Thyroid gland (tissue), 4 donors: ENCODE data around the gene ARRDC1. TPM values are rescaled to one million over a fixed set of nuclear protein-coding genes. Genes with fewer than 3 reads are reported as not detected.

Experiments
- DNase-seq, 2 donors: peaks; one replicate each; pipeline ENCODE4 v3.0.0-alpha.2; 2019
- H3K27ac ChIP-seq, 3 donors: fragments of 200-600 bp; sonication (generic); 1 replicate in 2 of 3; 2 replicates in 1 of 3; pipeline ENCODE4 v1.5.1; 2016 to 2019; ENCODE audit warnings: mild to moderate bottlenecking in 1 of 3, moderate library complexity in 1 of 3
- H3K27me3 ChIP-seq: fragments of 200-600 bp; sonication (generic); one replicate; pipeline ENCODE4 v1.5.1; 2019
- H3K36me3 ChIP-seq, 2 donors: fragments of 200-600 bp; sonication (generic); one replicate each; pipeline ENCODE4 v1.5.1; 2016 to 2019
- H3K4me1 ChIP-seq, 2 donors: fragments of 200-600 bp; sonication (generic); one replicate each; pipeline ENCODE4 v1.5.1; 2017 to 2019
- H3K4me3 ChIP-seq, 3 donors: fragments of 200-600 bp; sonication (generic); replicated peaks in 1 of 3; 1 replicate in 2 of 3; 2 replicates in 1 of 3; pipeline ENCODE4 v1.5.1; 2016; ENCODE audit warnings: mild to moderate bottlenecking in 1 of 3
- H3K9me3 ChIP-seq: fragments of 200-600 bp; sonication (generic); one replicate; pipeline ENCODE4 v1.5.1; 2017
- POLR2A ChIP-seq, 2 donors: fragments of 450-650 bp; IDR thresholded peaks; one replicate each; pipeline ENCODE4 v1.6.1; 2017; ENCODE audit warnings: antibody characterized with exemption in 2 of 2, mild to moderate bottlenecking in 2 of 2, moderate library complexity in 1 of 2
- WGBS, 2 donors: methylation state at CpG; one replicate each; pipeline ENCODE4 v1.1.5; 2017; 5-methylcytosine and 5-hydroxymethylcytosine counted together
- intact Hi-C: fragments of 100-400 bp; cut with DNase I; formaldehyde crosslinking; loops from one replicate; pipeline ENCODE4 v1.15.1; 2023
- total RNA-seq, 4 donors: library from RNA; depleted of rRNA; stranded (reverse); fragments of >200 nt; gene quantifications; one replicate each; pipeline ENCODE4 v1.2.3, GENCODE V29; 2016
- TF ChIP-seq, protein P1 (sequence below), 6 experiments: fragments of 200-600 bp in 3 of 6; fragments of 450-650 bp in 3 of 6; sonication (generic) in 3 of 6; IDR thresholded peaks; one replicate each; pipeline ENCODE4 v1.5.1; 2016 to 2019; ENCODE audit warnings: antibody characterized with exemption in 6 of 6, mild to moderate bottlenecking in 2 of 6, inconsistent platforms in 1 of 6, moderate library complexity in 1 of 6

Gene ARRDC1
- total RNA-seq, 4 donors from 2014 or later = 45.6 to 66.2 (median 61.2) TPM

DNA sequence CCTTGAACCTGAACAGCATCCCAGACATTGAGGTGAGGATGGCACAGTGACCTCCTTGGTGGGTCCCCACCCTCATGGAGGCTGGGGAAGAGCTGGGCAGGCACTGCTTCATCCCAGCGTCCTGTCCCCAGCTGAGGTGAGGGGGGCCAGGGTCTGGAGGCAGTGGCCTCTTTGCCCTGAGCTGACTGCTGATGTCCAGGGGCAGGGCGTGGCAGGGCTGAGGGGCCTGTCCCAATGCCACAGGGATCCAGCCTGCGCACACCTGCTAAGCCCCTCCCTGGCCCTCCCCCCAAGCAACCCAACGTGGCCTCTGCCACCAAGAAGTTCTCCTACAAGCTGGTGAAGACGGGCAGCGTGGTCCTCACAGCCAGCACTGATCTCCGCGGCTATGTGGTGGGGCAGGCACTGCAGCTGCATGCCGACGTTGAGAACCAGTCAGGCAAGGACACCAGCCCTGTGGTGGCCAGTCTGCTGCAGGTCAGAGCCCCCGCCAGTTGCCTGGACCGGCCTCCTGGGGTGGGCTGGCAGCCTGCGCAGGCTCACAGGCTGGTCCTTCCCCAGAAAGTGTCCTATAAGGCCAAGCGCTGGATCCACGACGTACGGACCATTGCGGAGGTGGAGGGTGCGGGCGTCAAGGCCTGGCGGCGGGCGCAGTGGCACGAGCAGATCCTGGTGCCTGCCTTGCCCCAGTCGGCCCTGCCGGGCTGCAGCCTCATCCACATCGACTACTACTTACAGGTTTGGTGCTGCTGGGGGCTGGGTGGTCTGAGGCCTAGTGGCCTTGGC lies 8.4 kb downstream of the ARRDC1 start:
- peaks cover 20 to 24% of the 10 kb centered on the region in 2 donors for H3K36me3 ChIP-seq
- H3K4me1 ChIP-seq = peaks cover 26 to 38% of the 10 kb centered on the region in 2 donors
- no peaks in the 10 kb centered on the region for H3K27me3 ChIP-seq
- intact Hi-C loops = loop anchor here (10.0 kb wide), 1 partner anchor 59 kb away; the partner anchor contains the start of genes MRPL41 and PNPLA7
- no peaks in the 10 kb centered on the region for H3K9me3 ChIP-seq
- no peak overlapping the region for H3K4me3 ChIP-seq
- WGBS, 2 donors = 98 to 100% methylated on average over 1 to 8 of the region's 27 CpGs
- TF ChIP-seq, protein P1, sequence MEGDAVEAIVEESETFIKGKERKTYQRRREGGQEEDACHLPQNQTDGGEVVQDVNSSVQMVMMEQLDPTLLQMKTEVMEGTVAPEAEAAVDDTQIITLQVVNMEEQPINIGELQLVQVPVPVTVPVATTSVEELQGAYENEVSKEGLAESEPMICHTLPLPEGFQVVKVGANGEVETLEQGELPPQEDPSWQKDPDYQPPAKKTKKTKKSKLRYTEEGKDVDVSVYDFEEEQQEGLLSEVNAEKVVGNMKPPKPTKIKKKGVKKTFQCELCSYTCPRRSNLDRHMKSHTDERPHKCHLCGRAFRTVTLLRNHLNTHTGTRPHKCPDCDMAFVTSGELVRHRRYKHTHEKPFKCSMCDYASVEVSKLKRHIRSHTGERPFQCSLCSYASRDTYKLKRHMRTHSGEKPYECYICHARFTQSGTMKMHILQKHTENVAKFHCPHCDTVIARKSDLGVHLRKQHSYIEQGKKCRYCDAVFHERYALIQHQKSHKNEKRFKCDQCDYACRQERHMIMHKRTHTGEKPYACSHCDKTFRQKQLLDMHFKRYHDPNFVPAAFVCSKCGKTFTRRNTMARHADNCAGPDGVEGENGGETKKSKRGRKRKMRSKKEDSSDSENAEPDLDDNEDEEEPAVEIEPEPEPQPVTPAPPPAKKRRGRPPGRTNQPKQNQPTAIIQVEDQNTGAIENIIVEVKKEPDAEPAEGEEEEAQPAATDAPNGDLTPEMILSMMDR (IDR thresholded peaks at IDR 0.05) = no peak
- TF ChIP-seq POLR2A (IDR thresholded peaks at IDR 0.05) = no peak
- no peak for DNase-seq
- no peak overlapping the region for H3K27ac ChIP-seq

DNA sequence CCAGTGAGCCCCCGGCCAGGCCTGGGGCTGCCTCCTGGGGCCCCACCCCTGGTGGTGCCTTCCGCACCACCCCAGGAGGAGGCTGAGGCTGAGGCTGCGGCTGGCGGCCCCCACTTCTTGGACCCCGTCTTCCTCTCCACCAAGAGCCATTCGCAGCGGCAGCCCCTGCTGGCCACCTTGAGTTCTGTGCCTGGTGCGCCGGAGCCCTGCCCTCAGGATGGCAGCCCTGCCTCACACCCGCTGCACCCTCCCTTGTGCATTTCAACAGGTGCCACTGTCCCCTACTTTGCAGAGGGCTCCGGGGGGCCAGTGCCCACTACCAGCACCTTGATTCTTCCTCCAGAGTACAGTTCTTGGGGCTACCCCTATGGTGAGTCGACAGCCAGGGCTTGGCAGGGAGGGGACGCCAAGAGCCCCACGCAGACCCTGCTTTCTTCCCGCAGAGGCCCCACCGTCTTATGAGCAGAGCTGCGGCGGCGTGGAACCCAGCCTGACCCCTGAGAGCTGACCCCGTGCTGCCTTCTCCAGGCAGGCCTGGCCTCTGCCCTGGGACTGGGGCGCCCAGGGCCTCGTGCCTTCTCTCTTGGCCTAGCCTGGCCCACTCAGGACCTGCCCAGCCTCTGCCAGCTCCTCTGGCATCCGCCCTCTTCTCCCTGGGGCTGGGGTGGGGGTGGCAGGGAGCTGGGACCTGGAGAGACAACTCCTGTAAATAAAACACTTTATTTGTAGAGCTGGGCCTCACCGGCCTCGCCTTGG lies 9.3 kb downstream of the ARRDC1 start:
- no peaks in the 10 kb centered on the region for H3K27me3 ChIP-seq
- intact Hi-C loops = loop anchor here (10.0 kb wide), 1 partner anchor 60 kb away; the partner anchor contains the start of genes MRPL41 and PNPLA7
- DNase-seq = no peak

DNA sequence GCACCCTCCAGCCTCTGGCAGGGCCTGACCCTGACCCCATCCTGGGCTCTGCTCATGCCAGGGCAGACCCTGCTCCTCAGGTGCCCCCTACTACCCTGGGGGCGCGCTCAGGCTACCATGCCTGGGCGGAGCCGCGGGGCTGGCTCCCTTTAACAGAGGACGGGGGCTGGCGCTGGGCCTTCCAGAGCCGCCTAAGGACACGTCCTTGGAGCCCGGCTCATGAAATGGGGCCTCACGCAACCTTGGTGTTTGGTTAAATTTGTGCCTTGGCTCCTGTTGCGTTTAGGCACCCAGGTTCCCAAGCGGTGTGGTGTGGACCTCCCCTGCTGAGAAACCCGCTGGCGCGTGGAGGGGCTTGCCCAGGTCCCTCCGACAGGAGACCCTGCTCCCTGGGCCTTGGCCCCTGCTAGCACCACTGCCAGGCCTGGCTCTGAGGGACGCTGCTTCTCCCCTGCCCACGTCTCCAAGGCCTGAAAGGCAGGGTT lies 9.9 kb downstream of the ARRDC1 start:
- DNase-seq = no peak
- no peaks in the 10 kb centered on the region for H3K9me3 ChIP-seq
- H3K27me3 ChIP-seq = no peaks in the 10 kb centered on the region
- 92% methylated on average over 5 to 9 of the region's 19 CpGs for WGBS, 2 donors
- no peak overlapping the region for H3K27ac ChIP-seq
- no peak overlapping the region for H3K4me3 ChIP-seq
- peaks cover 20 to 24% of the 10 kb centered on the region in 2 donors for H3K36me3 ChIP-seq
- intact Hi-C loops = loop anchor here (10.0 kb wide), 1 partner anchor 61 kb away; the partner anchor contains the start of genes MRPL41 and PNPLA7
- H3K4me1 ChIP-seq = peaks cover 34 to 45% of the 10 kb centered on the region in 2 donors
- TF ChIP-seq, protein P1 (IDR thresholded peaks at IDR 0.05) = no peak
- TF ChIP-seq POLR2A (IDR thresholded peaks at IDR 0.05) = no peak

More for the DNA sequence above, 9.3 kb downstream of the ARRDC1 start:
- Histone ChIP-seq H3K27ac (no peak overlapping the region), H3K9me3 (no peaks in the 10 kb centered on the region), H3K4me1 (peaks cover 27 to 39% of the 10 kb centered on the region in 2 donors), H3K36me3 (peaks cover 20 to 24% of the 10 kb centered on the region in 2 donors), H3K4me3 (no peak overlapping the region)
- TF ChIP-seq, protein P1 (IDR thresholded peaks at IDR 0.05) = no peak
- no peak for TF ChIP-seq POLR2A (IDR thresholded peaks at IDR 0.05)
- 96 to 98% methylated on average over 11 to 20 of the region's 25 CpGs for WGBS, 2 donors

DNA sequence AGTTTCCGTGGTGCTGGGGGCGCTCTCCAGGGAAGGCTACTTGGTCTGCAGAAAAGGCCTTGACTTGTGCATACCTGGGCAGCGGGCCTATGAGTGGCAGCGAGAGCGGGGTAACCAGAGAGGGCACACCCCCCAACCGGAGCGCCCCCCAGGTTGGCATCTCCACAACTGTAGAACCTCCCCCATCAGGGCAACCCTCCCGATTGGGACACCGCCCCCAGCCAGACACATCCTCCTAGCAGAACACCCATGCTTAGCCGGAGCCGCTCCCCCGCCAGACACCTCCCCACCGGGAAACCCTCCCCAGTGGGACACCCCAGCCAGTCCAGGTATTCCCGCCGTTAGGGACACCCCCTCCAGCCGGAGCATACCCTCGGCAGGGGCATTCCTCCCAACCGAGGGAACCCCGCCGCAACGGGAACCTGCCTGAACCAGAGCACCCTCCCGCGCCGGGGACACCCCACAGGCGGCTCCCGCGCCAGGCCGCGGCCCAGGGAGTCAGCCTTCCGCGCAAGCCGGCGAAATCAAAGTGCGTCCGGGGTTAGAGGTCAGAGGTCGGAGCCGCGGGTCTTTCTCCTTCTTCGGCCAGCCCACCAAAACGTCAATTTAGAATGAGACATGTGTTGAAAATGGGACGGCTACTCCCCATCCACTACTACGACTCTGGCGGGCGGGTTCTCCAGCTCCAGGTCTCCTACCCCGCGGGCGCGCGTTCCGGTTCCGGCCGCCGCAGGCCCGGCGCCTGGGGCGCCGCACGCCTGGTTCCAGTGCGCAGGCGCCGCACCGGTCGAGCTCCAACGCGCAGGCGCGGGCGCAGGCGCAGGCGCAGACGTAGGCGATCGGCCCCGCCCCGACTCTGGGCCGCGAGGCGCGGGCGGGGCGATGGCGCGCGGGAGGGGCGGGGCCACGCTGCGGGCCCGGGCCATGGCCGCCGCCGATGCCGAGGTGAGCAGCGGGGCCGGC lies 12.9 kb downstream of the ARRDC1 start, which contains the start of gene EHMT1:
TSS of gene EHMT1 (plus strand) at position 901 of the 963 bp plus-strand sequence. CDS start at position 925, 24 bp downstream.
- 0% methylated on average over 35 to 44 of the region's 94 CpGs for WGBS, 2 donors
- intact Hi-C loops = loop anchor here (10.0 kb wide), 1 partner anchor 64 kb away; the partner anchor contains the start of genes MRPL41 and PNPLA7
- Histone ChIP-seq H3K36me3 (peaks cover 20 to 24% of the 10 kb centered on the region in 2 donors), H3K27ac (peak within 1 kb of the TSS; percentile 71 to 86 (median 85)), H3K9me3 (no peaks in the 10 kb centered on the region), H3K4me3 (peak within 1 kb of the TSS; percentile 69 to 85 (median 85)), H3K27me3 (no peaks in the 10 kb centered on the region), H3K4me1 (peaks cover 28 to 36% of the 10 kb centered on the region in 2 donors)
- peak; percentile 79 to 87 for DNase-seq
- peak in 1 of 2 donors; percentile 77 for TF ChIP-seq POLR2A (IDR thresholded peaks at IDR 0.05)
- TF ChIP-seq, protein P1 (IDR thresholded peaks at IDR 0.05) = no peak
